ENCODE results near the gene DGCR2.
A peak's percentile ranks its signal among the peaks of the same experiment; 100 is the strongest.

DGCR2 gene

DNA sequence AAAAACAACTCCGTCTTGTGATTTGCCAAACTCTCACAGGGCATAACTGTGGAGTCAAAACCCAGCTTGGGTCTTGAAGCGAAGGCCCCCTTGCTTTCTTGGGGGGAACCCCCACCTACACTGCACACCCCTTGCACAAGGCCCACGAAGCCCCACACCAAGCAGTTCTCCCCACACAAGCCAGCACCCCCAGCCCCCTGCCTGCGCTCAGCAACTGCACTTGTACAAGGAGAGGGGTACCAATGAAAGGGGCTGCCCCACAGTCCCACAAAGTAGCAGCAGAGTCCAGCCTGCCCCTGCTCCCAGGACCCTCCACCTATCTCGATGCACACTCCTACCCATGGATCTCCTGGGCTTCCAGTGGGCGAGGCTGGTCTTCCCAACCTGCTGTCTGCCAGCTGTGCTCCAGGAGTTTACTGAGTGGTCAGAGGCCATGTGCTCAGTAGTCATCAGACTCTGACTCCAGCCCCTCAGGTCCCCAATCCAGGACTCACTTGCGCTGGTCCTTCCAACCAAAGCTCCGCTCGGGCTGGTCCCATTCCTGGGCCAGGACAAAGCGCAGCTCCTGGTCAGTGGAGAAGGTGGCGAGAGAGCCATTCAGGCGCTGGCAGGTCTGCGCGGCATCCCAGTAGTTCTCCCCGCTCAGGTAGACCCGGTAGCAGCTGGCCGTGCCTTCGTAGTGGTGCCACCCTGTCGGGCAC lies 57.7 kb downstream of the DGCR2 start:
- DNase-seq (ENCODE audit: low spot score in 2 of 2) (no peak), ATAC-seq (ENCODE audit: low read depth) (no peak)
- Mint-ChIP-seq H3K36me3 (peaks cover 31% of the 10 kb centered on the region), H3K4me1 (peaks cover 3% of the 10 kb centered on the region), H3K27ac (no peak overlapping the region), H3K4me3 (no peak overlapping the region), H3K27me3 (no peaks in the 10 kb centered on the region), H3K9me3 (no peaks in the 10 kb centered on the region)

DNA sequence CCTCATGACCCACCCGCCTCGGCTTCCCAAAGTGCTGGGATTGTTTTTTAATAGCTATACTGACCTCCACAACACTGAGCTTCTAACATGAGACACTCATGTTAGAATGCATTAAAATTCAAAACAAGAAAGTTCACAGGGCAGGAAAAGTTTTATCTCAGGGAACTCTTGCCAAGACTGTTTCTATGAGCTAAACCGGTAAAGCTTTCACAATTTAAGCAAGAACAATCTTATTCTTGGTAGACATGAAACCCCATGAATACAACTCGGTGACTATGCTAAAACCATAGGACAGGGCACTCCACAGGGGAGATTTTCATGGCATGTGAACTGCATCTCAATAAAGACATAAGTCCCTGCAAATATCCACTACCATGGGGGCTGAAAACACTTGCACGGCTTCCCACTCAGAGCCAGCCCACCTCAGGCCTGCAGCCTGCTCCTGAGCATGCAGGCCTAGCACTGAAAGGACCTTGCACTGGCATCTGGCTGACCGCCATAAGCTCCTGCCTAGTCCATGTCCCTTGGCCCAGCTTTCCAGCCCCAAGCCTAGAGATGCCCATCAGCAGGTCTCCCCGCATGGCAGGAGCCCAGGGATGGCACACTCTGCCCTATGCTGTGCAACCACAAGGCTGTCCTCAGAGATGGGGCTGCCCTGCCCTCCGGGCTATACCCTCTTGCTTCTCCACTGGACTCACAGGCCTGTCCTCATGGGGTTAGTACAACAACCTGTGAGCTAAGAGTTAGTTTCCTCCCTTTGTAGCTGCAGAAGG lies 58.4 kb downstream of the DGCR2 start:
- Mint-ChIP-seq H3K36me3 (peaks cover 34% of the 10 kb centered on the region), H3K4me1 (peaks cover 3% of the 10 kb centered on the region), H3K4me3 (no peak overlapping the region), H3K27me3 (no peaks in the 10 kb centered on the region), H3K27ac (no peak overlapping the region), H3K9me3 (no peaks in the 10 kb centered on the region)
- no peak for DNase-seq (ENCODE audit: low spot score in 2 of 2)
- no peak for ATAC-seq (ENCODE audit: low read depth)

DNA sequence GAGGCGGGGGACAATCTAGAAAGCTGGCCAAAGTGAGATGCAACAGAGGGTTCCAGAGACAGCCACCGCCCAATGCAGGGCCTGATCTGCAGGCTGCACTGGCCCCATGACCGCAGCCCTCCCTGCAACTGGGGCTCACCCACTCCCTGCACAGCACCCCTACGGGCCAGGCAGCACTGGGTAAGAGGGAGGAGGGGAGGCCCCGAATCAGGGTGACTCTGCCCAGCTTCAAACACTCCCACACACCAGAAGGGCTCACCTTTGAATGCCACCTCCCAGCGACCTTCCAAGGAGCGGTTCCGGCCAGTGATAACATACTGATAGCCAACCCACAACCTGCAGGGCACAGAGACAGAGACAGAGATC lies 59.3 kb downstream of the DGCR2 start:
- Mint-ChIP-seq H3K36me3 (peaks cover 35% of the 10 kb centered on the region), H3K4me3 (no peak overlapping the region), H3K4me1 (no peaks in the 10 kb centered on the region), H3K27ac (no peak overlapping the region), H3K9me3 (no peaks in the 10 kb centered on the region), H3K27me3 (no peaks in the 10 kb centered on the region)
- ATAC-seq (ENCODE audit: low read depth) = no peak
- no peak for DNase-seq (ENCODE audit: low spot score in 2 of 2)

GRCh38 chr22:19062139-19062942 lies 59.9 kb downstream of the DGCR2 start:
- DNase-seq (ENCODE audit: low spot score in 2 of 2) (no peak), ATAC-seq (ENCODE audit: low read depth) (no peak)
- Mint-ChIP-seq H3K36me3 (peaks cover 34% of the 10 kb centered on the region), H3K4me3 (no peak overlapping the region), H3K9me3 (no peaks in the 10 kb centered on the region), H3K27me3 (no peaks in the 10 kb centered on the region), H3K4me1 (no peaks in the 10 kb centered on the region), H3K27ac (no peak overlapping the region)

DNA sequence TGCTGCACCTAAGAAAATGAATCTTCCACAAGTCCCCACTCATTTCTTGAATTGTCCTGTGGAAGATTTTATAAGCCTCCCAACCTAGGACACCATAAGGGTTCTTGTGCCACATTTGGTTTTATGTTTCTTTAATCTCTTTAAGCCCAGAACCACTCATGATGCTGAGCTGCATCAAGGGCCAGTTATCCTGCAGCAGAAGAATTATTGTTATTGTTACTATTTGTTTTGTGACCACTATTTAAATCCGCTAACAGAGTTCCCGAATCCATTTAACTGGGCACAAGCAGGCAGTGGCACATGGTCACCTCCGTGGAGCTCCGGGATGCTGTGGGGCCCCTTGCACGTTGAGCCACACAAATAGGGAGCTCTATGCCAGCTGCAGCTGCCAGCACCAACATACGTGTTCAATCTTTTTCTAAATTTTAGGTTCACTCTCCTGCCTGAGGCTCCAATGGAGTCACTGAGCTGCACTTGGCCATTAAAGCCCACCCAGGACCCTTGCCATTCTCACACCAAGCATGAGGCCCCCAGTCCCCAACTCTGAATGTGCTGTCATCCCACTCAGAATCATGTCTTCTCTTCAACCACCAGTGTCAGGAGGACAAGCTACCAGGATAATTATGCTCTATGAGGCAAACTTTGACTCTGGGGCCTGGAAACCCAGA lies 60.6 kb downstream of the DGCR2 start:
- Mint-ChIP-seq H3K9me3 (no peaks in the 10 kb centered on the region), H3K4me3 (no peak overlapping the region), H3K4me1 (no peaks in the 10 kb centered on the region), H3K27ac (no peak overlapping the region), H3K27me3 (no peaks in the 10 kb centered on the region), H3K36me3 (peaks cover 37% of the 10 kb centered on the region)
- ATAC-seq (ENCODE audit: low read depth) (no peak), DNase-seq (ENCODE audit: low spot score in 2 of 2) (no peak)

DNA sequence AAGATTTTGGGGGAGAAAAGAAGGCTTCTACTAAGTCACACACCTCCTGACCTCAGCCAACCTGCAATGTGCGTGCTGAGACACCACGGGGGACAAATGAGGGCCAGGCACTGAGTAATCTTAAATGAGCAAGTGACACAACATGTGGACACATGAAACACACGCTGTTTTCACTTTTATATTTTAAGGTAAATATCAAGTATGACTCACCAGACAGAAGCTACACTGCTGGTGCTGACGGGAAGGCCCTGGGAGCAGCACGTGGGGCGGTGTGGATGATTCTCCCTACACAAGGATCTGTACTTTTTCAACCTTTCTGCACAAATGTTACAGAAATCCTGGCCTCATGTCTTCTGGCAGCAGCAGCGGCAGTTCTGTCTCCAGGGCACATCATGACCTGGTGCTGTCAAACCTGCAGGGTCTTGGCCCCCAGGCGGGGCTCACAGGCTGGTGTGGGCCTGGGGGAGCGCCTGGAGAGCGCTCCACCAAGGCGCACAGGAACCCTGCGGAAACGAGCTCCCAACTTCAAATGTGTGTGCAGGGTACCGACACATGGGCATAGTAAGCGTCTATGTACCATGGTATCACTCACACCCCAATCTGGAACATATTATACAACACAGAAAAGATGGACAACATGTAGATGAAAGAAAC lies 61.7 kb downstream of the DGCR2 start:
- Mint-ChIP-seq H3K4me3 (no peak overlapping the region), H3K27me3 (no peaks in the 10 kb centered on the region), H3K4me1 (no peaks in the 10 kb centered on the region), H3K36me3 (peaks cover 30% of the 10 kb centered on the region), H3K9me3 (no peaks in the 10 kb centered on the region), H3K27ac (no peak overlapping the region)
- ATAC-seq (ENCODE audit: low read depth) (no peak), DNase-seq (ENCODE audit: low spot score in 2 of 2) (no peak)

GRCh38 chr22:19059481-19060278 lies 62.5 kb downstream of the DGCR2 start:
- H3K36me3 Mint-ChIP-seq = peaks cover 30% of the 10 kb centered on the region
- no peaks in the 10 kb centered on the region for H3K4me1 Mint-ChIP-seq
- H3K27ac Mint-ChIP-seq = no peak overlapping the region
- H3K4me3 Mint-ChIP-seq = no peak overlapping the region
- ATAC-seq (ENCODE audit: low read depth) (no peak), DNase-seq (ENCODE audit: low spot score in 2 of 2) (no peak)
- no peaks in the 10 kb centered on the region for H3K9me3 Mint-ChIP-seq
- H3K27me3 Mint-ChIP-seq = no peaks in the 10 kb centered on the region

GRCh38 chr22:19058713-19059451 lies 63.3 kb downstream of the DGCR2 start:
- H3K4me3 Mint-ChIP-seq = no peak overlapping the region
- H3K27ac Mint-ChIP-seq = no peak overlapping the region
- H3K4me1 Mint-ChIP-seq = no peaks in the 10 kb centered on the region
- H3K9me3 Mint-ChIP-seq = no peaks in the 10 kb centered on the region
- H3K27me3 Mint-ChIP-seq = no peaks in the 10 kb centered on the region
- ATAC-seq (ENCODE audit: low read depth) (no peak), DNase-seq (ENCODE audit: low spot score in 2 of 2) (no peak)
- H3K36me3 Mint-ChIP-seq = peaks cover 32% of the 10 kb centered on the region

- Mint-ChIP-seq H3K36me3 (peaks cover 30% of the 10 kb centered on the region), H3K4me1 (no peaks in the 10 kb centered on the region), H3K4me3 (no peak overlapping the region), H3K9me3 (no peaks in the 10 kb centered on the region), H3K27me3 (no peaks in the 10 kb centered on the region), H3K27ac (no peak overlapping the region)
- DNase-seq (ENCODE audit: low spot score in 2 of 2) (no peak), ATAC-seq (ENCODE audit: low read depth) (no peak)
These were observed 64.2 kb downstream of the DGCR2 start for GRCh38 chr22:19057999-19058491.

- no peak overlapping the region for H3K4me3 Mint-ChIP-seq
- H3K9me3 Mint-ChIP-seq = no peaks in the 10 kb centered on the region
- no peak for ATAC-seq (ENCODE audit: low read depth)
- no peaks in the 10 kb centered on the region for H3K4me1 Mint-ChIP-seq
- peaks cover 30% of the 10 kb centered on the region for H3K36me3 Mint-ChIP-seq
- no peak for DNase-seq (ENCODE audit: low spot score in 2 of 2)
- H3K27ac Mint-ChIP-seq = no peak overlapping the region
- H3K27me3 Mint-ChIP-seq = no peaks in the 10 kb centered on the region
These were observed 64.7 kb downstream of the DGCR2 start for GRCh38 chr22:19057539-19057938.

DNA sequence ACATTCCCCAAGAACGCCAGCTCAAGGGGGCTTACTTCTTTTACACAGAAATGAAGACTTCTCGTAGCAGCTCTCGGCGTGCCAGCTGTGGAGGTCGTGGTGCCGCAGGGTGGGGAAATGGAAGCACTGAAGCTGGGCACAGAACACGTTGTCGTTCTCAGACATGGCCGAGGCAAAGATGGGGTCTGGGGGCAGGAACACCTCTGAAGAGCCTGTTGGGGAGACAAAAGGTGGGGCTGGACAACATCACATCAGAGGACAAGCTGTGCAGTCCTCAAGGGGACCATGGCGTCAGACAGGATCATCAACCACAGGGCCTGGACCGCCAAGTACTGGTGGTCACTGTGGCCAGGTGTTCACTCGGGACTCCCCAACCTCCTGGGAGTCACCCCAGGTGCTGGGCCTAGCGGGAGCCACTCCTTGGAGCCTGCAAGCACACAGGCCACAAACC lies 65.2 kb downstream of the DGCR2 start:
- Mint-ChIP-seq H3K4me3 (no peak overlapping the region), H3K36me3 (peaks cover 31% of the 10 kb centered on the region), H3K4me1 (no peaks in the 10 kb centered on the region), H3K27ac (peak overlapping the region; percentile 8), H3K27me3 (no peaks in the 10 kb centered on the region), H3K9me3 (no peaks in the 10 kb centered on the region)
- ATAC-seq (ENCODE audit: low read depth) (no peak), DNase-seq (ENCODE audit: low spot score in 2 of 2) (no peak)

GRCh38 chr22:19055801-19056200 lies 66.4 kb downstream of the DGCR2 start:
- no peak overlapping the region for H3K27ac Mint-ChIP-seq

More at GRCh38 chr22:19055801-19056200, 66.4 kb downstream of the DGCR2 start:
- DNase-seq (ENCODE audit: low spot score in 2 of 2) (no peak), ATAC-seq (ENCODE audit: low read depth) (no peak)
- no peaks in the 10 kb centered on the region for H3K9me3 Mint-ChIP-seq
- H3K36me3 Mint-ChIP-seq = peaks cover 39% of the 10 kb centered on the region
- no peak overlapping the region for H3K4me3 Mint-ChIP-seq
- no peaks in the 10 kb centered on the region for H3K27me3 Mint-ChIP-seq
- H3K4me1 Mint-ChIP-seq = no peaks in the 10 kb centered on the region
